Breast epithelium (tissue), 3 donors: ENCODE measurements around the gene UTS2R.

Experiments
- CTCF ChIP-seq, 3 donors: fragments of 450-650 bp; IDR thresholded peaks; one replicate each; pipeline ENCODE4 v1.5.1; 2016 to 2017; ENCODE audit warnings: antibody characterized with exemption in 3 of 3, mild to moderate bottlenecking in 3 of 3, moderate library complexity in 3 of 3
- POLR2A ChIP-seq: fragments of 450-650 bp; IDR thresholded peaks from one replicate; pipeline ENCODE4 v1.6.1; 2016; ENCODE audit warnings: antibody characterized with exemption, mild to moderate bottlenecking, moderate library complexity
- POLR2AphosphoS5 ChIP-seq, 3 donors: sonication (generic); formaldehyde crosslinking; IDR thresholded peaks; one replicate each; pipeline ENCODE4 v1.6.1; 2017; ENCODE audit warnings: antibody characterized with exemption in 3 of 3

- TF ChIP-seq POLR2A = no peak
- no peak for TF ChIP-seq CTCF (IDR thresholded peaks at IDR 0.05)
- TF ChIP-seq POLR2AphosphoS5 (IDR thresholded peaks at IDR 0.05) = no peak
Observed at GRCh38 chr17:82382933-82383255, 11.3 kb downstream of the UTS2R start.
